Brain microvascular endothelial cell (primary cell): ENCODE measurements around the gene ZNF296.

Experiments used
- DNase-seq: peaks from one replicate; pipeline ENCODE4 v3.0.0-alpha.2; 2020
- H3K27ac ChIP-seq: fragments of 250-450 bp; sonication (Bioruptor Pico); 2 replicates; pipeline ENCODE4 v1.5.1; 2020; ENCODE audit warnings: mild to moderate bottlenecking, moderate library complexity
- H3K27me3 ChIP-seq: fragments of 250-450 bp; sonication (Bioruptor Pico); replicated peaks from 2 replicates; pipeline ENCODE4 v1.5.1; 2020; ENCODE audit warnings: mild to moderate bottlenecking
- H3K36me3 ChIP-seq: fragments of 250-450 bp; sonication (Bioruptor Pico); replicated peaks from 2 replicates; pipeline ENCODE4 v1.5.1; 2020; ENCODE audit warnings: mild to moderate bottlenecking
- H3K4me3 ChIP-seq: 2 replicates; pipeline ENCODE4 v1.5.1; 2011; ENCODE audit warnings: low read depth, mild to moderate bottlenecking, control low read depth, low read length, moderate library complexity
- in situ Hi-C: cut with HindIII; loops from 2 replicates; pipeline ENCODE4 v1.10.0; 2017; ENCODE audit warnings: low sequenced_read_pairs, low pct_ligation_motif_present
- TF ChIP-seq, protein P1 (sequence below): IDR thresholded peaks from 2 replicates; pipeline ENCODE4 v1.5.1; 2011; ENCODE audit warnings: low read depth, mild to moderate bottlenecking, moderate library complexity, low read length, control low read depth, inconsistent platforms; ENCODE audit errors: missing control alignments

The ZNF296 gene

DNA sequence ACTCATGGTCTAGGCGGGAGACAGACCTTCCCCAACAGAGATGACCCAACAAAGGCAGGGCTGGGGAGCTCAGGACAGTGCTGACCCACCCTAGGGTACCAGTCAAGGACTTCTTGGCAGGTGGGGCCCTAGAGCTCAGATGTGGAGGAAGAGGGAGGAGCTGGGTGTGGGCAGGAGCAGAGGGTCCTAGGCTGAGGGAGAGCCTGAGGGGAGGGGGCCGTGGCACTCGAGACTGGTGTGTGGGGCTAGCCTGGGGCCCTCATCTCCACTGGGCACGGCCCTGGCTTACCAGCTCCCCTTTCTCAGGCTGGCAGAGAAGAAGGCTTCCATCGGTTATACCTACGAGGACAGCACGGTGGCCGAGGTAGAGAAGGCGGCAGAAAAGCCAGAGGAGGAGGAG, 18.8 kb downstream of the ZNF296 start:
- H3K36me3 ChIP-seq, result peaks cover 89% of the 10 kb centered on the region
- in situ Hi-C loops, result no loop called here
- H3K4me3 ChIP-seq, result no peak overlapping the region

DNA sequence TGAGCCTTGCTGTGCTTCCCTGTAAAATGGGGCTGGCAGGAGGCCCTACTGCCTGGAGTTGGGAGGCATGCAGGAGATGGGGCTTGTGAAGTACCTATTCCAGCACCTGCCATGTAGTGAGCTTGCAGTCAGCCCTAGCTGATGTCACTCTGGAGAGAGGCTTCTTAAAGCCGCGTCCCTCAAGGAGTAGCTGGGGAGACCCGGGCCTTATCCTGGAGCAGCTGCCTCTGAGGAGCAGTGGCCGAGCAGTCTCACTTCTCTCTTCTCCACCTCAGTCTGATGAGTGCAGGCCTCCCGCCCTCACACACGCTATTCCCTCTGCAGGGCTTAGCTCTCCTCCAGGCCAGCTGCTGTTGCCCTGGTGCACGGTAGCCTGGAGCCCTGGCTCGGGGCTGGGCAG, 19.4 kb downstream of the ZNF296 start:
- H3K27me3 ChIP-seq, result no peaks in the 10 kb centered on the region
- H3K4me3 ChIP-seq, result no peak overlapping the region
- TF ChIP-seq, protein P1, sequence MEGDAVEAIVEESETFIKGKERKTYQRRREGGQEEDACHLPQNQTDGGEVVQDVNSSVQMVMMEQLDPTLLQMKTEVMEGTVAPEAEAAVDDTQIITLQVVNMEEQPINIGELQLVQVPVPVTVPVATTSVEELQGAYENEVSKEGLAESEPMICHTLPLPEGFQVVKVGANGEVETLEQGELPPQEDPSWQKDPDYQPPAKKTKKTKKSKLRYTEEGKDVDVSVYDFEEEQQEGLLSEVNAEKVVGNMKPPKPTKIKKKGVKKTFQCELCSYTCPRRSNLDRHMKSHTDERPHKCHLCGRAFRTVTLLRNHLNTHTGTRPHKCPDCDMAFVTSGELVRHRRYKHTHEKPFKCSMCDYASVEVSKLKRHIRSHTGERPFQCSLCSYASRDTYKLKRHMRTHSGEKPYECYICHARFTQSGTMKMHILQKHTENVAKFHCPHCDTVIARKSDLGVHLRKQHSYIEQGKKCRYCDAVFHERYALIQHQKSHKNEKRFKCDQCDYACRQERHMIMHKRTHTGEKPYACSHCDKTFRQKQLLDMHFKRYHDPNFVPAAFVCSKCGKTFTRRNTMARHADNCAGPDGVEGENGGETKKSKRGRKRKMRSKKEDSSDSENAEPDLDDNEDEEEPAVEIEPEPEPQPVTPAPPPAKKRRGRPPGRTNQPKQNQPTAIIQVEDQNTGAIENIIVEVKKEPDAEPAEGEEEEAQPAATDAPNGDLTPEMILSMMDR, result no peak
- H3K27ac ChIP-seq, result no peak overlapping the region
- in situ Hi-C loops, result no loop called here
- DNase-seq, result no peak
- peaks cover 83% of the 10 kb centered on the region for H3K36me3 ChIP-seq

More for the DNA sequence above, 18.8 kb downstream of the ZNF296 start:
- DNase-seq, result no peak
- Histone ChIP-seq H3K27ac (no peak overlapping the region), H3K27me3 (no peaks in the 10 kb centered on the region)
- TF ChIP-seq, protein P1, result no peak

DNA sequence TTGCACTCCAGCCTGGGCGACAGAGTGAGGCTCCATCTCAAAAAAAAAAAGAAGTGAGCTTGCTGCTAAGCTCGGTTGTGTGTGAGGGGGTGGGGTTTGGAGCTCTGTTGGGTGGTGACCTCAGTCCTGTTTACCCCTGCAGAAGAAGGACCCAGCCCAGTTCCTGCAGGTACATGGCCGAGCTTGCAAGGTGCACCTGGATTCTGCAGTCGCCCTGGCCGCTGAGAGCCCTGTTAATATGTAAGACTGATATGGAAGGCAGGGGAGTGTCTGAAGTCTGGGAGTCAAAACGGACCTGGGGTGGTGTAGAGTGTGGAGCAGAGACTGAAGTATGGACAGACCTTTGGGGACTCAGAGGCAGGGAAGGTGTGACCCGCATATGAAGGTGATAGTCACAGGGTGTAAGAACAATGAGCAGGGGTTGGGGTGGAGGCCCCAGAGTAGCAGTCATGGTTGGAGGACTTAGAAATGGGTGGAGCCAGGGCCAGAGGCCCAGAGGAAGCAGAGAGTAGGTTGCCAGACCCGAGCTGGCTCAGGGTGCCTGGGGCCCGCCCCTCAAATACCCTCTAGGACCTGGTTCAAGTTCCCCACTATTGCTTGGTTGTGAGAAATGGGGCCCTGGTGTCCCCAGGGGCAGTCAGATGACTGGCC, 24.2 kb downstream of the ZNF296 start:
- TF ChIP-seq, protein P1, result no peak
- DNase-seq, result no peak
- no peaks in the 10 kb centered on the region for H3K27me3 ChIP-seq
- peaks cover 41% of the 10 kb centered on the region for H3K36me3 ChIP-seq
- H3K27ac ChIP-seq, result no peak overlapping the region
- no peak overlapping the region for H3K4me3 ChIP-seq
- in situ Hi-C loops, result no loop called here

DNA sequence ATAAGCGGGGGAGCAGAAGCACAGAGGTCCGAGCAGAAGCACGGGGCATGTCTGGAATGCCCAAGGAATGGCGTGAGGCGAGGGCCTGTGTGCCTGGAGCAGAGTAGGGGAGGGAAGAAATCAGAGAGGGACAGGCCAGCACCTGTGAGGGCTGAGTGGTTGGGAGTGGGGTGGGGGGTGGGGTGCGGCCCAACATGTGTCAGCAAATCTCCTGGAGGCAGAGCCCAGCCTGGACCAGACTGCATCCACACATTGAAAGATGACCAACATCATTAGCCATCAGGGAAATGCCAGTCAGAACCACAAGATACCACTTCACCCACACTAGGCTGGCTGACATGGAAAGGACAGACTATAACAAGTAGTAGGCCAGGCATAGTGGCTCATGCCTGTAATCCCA, 26.2 kb downstream of the ZNF296 start:
- H3K27ac ChIP-seq, result no peak overlapping the region
- H3K4me3 ChIP-seq, result no peak overlapping the region
- no peaks in the 10 kb centered on the region for H3K27me3 ChIP-seq
- H3K36me3 ChIP-seq, result peaks cover 43% of the 10 kb centered on the region
- TF ChIP-seq, protein P1, result no peak
- no peak for DNase-seq
- in situ Hi-C loops, result no loop called here

DNA sequence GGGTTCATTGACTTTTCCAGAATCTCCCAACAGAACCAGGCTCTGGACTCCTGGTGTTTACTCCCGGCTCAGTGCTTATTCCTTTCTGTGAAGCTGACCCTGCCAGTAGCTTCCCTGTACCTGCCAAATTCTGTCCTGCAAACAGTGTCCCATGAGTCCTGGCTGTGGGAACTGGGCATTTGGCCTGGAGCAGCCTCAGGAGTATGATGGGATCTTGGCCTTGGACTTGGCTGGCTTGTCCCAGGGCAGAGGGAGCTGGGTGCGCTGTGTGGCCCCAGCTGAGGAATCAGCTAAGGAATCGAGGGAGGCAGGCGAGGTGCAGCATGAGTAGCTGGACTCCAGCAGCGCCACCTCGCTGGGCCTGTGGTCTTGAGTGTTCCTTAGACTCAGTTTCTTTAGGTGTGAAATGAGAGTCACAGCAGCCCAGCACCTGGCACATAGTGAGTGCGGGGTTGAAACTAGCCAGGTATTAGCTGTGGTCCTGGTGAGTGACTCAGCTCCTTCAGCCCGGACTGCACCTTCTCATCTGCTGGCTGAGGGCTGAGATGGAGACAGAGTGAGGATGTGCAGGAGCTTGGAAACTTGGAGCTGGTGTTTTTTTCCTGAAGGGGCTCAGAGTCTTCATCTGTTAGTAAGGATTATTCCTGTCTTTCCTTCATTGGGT, 27.1 kb downstream of the ZNF296 start:
- Histone ChIP-seq H3K36me3 (peaks cover 43% of the 10 kb centered on the region), H3K27ac (no peak overlapping the region), H3K27me3 (no peaks in the 10 kb centered on the region), H3K4me3 (no peak overlapping the region)
- in situ Hi-C loops, result no loop called here
- DNase-seq, result no peak
- TF ChIP-seq, protein P1, result no peak
